ENCODE results near the gene ABHD6. TPM values are rescaled to one million over a fixed set of nuclear protein-coding genes. Genes with fewer than 3 reads are reported as not detected.
"Not testable (repeated sequence)": the region's sequence is repeated elsewhere in the genome, so short reads cannot be mapped to it uniquely, and the experiment has no call there.

ABHD6 gene
- polyA plus RNA-seq, 1 experiment: 9.2 TPM

DNA sequence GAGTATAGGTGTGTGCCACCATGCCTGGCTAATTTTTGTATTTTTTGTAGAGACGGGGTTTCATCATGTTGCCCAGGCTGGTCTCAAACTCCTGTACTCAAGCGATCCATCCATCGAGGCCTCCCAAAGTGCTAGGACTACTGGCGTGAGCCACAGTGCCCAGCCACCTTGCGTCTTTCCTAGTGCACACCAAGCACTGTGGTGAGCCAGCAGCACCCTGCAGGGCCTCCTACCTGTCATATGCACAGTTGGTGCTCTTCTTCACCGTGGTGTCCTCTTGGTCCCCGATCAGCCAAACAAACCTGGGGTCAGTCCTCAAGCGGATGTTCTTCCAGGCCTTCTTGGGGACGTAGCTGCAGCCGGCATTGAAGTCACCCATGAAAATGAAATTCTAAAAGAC lies 40.0 kb upstream of the ABHD6 start:
- no peak overlapping the region for H3K4me3 ChIP-seq (ENCODE audit: low read depth, low read length)
- H3K36me3 ChIP-seq (ENCODE audit: control insufficient read depth, insufficient read depth, low read length): no peaks in the 10 kb centered on the region
- TF ChIP-seq, protein P1, sequence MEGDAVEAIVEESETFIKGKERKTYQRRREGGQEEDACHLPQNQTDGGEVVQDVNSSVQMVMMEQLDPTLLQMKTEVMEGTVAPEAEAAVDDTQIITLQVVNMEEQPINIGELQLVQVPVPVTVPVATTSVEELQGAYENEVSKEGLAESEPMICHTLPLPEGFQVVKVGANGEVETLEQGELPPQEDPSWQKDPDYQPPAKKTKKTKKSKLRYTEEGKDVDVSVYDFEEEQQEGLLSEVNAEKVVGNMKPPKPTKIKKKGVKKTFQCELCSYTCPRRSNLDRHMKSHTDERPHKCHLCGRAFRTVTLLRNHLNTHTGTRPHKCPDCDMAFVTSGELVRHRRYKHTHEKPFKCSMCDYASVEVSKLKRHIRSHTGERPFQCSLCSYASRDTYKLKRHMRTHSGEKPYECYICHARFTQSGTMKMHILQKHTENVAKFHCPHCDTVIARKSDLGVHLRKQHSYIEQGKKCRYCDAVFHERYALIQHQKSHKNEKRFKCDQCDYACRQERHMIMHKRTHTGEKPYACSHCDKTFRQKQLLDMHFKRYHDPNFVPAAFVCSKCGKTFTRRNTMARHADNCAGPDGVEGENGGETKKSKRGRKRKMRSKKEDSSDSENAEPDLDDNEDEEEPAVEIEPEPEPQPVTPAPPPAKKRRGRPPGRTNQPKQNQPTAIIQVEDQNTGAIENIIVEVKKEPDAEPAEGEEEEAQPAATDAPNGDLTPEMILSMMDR (IDR thresholded peaks at IDR 0.05; ENCODE audit: insufficient read depth, low read depth, low read length): no peak
- H3K27me3 ChIP-seq (ENCODE audit: control insufficient read depth, insufficient read depth, low read length): peaks cover 1% of the 10 kb centered on the region; the same call in 1 of the 2 replicates
- ChIA-PET POLR2A (no interaction called here), CTCF (interaction anchor here (1.1 to 5.5 kb wide), 5 partner anchors 9 to 109 kb away, joined by 3 to 18 read pairs (median 4); partner anchors contain the start of genes HTD2 and RPP14)
- no peak for DNase-seq (ENCODE audit: low read depth)

DNA sequence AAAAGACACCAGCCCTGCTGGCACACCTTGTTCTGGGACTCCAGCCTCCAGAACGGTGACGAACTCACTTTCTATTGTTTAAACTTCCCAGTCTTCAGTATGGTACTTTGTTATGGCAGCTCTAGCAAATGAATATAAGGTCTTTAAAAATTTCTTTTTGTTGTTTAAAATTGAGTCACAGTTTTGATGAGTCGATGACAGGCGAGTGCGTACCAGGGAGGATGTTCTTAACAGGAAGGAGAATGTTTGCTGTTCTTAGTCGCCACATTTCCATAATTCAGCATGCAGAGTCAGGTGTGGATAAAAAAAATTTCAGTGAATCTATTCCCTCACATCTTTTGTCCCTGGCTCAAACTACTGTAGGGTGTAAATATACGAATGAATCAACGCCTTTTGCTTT lies 39.2 kb upstream of the ABHD6 start:
- Histone ChIP-seq H3K27me3 (ENCODE audit: control insufficient read depth, insufficient read depth, low read length) (peaks cover 1% of the 10 kb centered on the region; the same call in 1 of the 2 replicates), H3K36me3 (ENCODE audit: control insufficient read depth, insufficient read depth, low read length) (no peaks in the 10 kb centered on the region), H3K4me3 (ENCODE audit: low read depth, low read length) (no peak overlapping the region)
- no peak for DNase-seq (ENCODE audit: low read depth)
- ChIA-PET CTCF (interaction anchor here (1.1 to 5.5 kb wide), 3 partner anchors 10 to 108 kb away, joined by 3 to 18 read pairs (median 7); partner anchors contain the start of genes HTD2 and RPP14), POLR2A (no interaction called here)
- TF ChIP-seq, protein P1 (IDR thresholded peaks at IDR 0.05; ENCODE audit: insufficient read depth, low read depth, low read length): no peak

DNA sequence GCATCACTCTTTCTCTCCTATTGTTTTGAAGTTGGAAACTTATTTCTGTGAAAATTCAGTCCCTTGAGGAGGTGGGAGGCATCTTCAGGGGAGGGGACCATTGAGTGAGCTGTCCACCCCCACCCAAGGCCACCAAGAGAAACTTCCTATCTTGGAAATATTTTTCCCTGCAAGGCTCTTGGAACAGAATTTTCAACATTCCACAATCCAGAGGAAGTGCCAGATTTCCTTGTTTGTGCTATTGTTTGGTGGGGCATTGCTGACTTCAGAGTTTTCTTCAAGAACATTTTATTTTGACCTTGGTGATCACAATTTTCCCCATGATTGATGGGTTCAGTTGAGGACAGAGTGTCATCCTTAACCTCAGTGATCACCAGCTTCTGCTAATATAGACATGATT lies 38.8 kb upstream of the ABHD6 start:
- CTCF ChIA-PET: interaction anchor here (1.1 to 5.5 kb wide), 3 partner anchors 11 to 108 kb away, joined by 3 to 18 read pairs (median 15); partner anchors contain the start of genes HTD2 and RPP14
- TF ChIP-seq, protein P1 (IDR thresholded peaks at IDR 0.05; ENCODE audit: insufficient read depth, low read depth, low read length): no peak
- Histone ChIP-seq H3K36me3 (ENCODE audit: control insufficient read depth, insufficient read depth, low read length) (no peaks in the 10 kb centered on the region), H3K4me3 (ENCODE audit: low read depth, low read length) (no peak overlapping the region), H3K27me3 (ENCODE audit: control insufficient read depth, insufficient read depth, low read length) (peaks cover 1% of the 10 kb centered on the region; the same call in 1 of the 2 replicates)
- no peak for DNase-seq (ENCODE audit: low read depth)
- POLR2A ChIA-PET: no interaction called here

DNA sequence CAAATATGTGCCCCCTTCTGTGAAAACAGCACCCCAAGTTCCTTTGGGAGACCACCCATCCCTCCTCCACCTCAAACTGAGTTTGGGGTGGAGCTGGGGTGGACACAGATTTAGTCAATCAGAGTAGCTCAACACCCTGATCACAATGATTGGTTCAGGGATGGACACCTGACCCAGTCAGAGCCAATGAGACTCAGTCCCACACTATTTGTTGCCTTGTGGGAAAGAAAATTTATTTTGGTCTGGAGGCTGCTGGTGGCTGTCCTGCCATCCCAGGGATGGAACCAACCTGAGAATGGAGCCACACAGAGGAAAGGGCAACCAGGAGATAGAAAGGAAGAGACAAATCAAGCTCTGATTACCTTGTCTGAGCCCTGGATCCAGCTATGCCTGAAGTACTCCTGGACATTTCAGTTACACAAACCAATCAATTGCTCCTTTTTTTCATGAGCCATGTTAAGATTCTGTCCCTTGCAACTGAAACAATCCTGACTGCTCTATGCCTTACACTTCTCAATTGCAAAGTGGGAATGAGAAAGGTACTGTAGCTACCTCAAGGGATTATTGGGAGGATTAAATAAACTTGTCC lies 37.4 kb upstream of the ABHD6 start:
- Histone ChIP-seq H3K4me3 (ENCODE audit: low read depth, low read length) (no peak overlapping the region), H3K36me3 (ENCODE audit: control insufficient read depth, insufficient read depth, low read length) (no peaks in the 10 kb centered on the region), H3K27me3 (ENCODE audit: control insufficient read depth, insufficient read depth, low read length) (peaks cover 1% of the 10 kb centered on the region; the same call in 1 of the 2 replicates)
- no peak for DNase-seq (ENCODE audit: low read depth)
- TF ChIP-seq, protein P1 (IDR thresholded peaks at IDR 0.05; ENCODE audit: insufficient read depth, low read depth, low read length): no peak
- ChIA-PET CTCF (interaction anchor here (0.8 to 5.5 kb wide), 3 partner anchors 12 to 106 kb away, joined by 3 to 18 read pairs (median 15); partner anchors contain the start of genes ABHD6, HTD2 and RPP14), POLR2A (no interaction called here)

DNA sequence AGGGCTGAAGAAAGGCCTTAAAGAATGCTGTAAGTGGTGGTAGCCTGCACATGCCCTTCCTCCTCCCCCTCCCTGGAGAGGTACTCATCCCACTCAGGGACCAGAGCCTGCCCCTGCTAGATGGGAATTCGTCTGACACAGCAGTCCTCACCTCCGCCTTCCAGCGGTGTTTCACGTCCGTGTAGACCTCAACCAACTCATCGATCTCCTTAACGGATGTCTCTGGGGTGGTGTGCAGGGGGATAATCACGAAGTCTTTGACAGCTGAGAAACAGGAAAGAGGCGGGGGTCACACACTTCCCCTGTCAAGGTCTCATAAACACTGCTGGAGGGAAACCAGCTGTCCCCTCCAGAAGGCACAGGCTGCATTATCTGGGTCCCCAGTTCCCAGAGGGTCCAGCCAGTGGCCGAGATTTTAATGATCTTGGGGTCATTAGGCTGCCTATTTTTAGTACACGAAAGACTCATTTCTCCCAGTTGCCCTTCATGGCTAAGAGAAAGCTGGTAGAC lies 36.7 kb upstream of the ABHD6 start:
- POLR2A ChIA-PET: no interaction called here
- TF ChIP-seq, protein P1 (IDR thresholded peaks at IDR 0.05; ENCODE audit: insufficient read depth, low read depth, low read length): no peak
- no peak for DNase-seq (ENCODE audit: low read depth)
- Histone ChIP-seq H3K27me3 (ENCODE audit: control insufficient read depth, insufficient read depth, low read length) (peaks cover 1% of the 10 kb centered on the region; the same call in 1 of the 2 replicates), H3K36me3 (ENCODE audit: control insufficient read depth, insufficient read depth, low read length) (no peaks in the 10 kb centered on the region), H3K4me3 (ENCODE audit: low read depth, low read length) (no peak overlapping the region)
- CTCF ChIA-PET: interaction anchor here (2.7 to 5.5 kb wide), 2 partner anchors 13 to 105 kb away, joined by 15 to 18 read pairs; partner anchors contain the start of genes HTD2 and RPP14

DNA sequence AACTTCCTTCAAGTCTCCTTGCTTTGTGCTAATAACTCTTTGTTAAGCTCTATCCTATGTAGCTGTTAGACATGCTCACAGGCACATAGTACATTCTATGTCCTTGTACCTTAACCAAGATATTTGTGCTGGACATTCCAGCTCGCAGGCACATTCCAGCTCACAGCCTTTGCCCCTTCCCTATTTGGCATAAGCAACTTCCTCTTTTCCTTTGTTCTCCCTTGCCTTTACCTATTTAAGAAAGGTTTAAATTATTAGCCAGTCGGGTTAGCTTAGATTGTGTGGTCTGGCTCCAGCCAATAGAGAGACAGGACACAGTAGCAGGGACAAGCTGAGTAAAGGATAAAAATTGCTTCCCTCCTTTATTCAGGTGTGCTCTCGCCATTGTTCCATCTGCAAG lies 36.1 kb upstream of the ABHD6 start:
- not testable (repeated sequence) for H3K36me3 ChIP-seq (ENCODE audit: control insufficient read depth, insufficient read depth, low read length); H3K4me3 ChIP-seq (ENCODE audit: low read depth, low read length); DNase-seq (ENCODE audit: low read depth); H3K27me3 ChIP-seq (ENCODE audit: control insufficient read depth, insufficient read depth, low read length)
- POLR2A ChIA-PET: interaction anchor here (0.6 kb wide), 1 partner anchor 367 kb away, joined by 19 read pairs; no protein-coding TSS in a partner anchor
- CTCF ChIA-PET: interaction anchor here (2.7 to 5.5 kb wide), 2 partner anchors 14 to 105 kb away, joined by 15 to 18 read pairs; partner anchors contain the start of genes HTD2 and RPP14

Measured in BJ (cell line).